Measurements from ENCODE around the gene FAM222B. TPM values are rescaled to one million over a fixed set of nuclear protein-coding genes. Genes with fewer than 3 reads are reported as not detected.
"Not testable (repeated sequence)": the region's sequence is repeated elsewhere in the genome, so short reads cannot be mapped to it uniquely, and the experiment has no call there.

FAM222B gene
- total and polyA plus RNA-seq, 9 donors: 3.4 to 14.3 (median 12.7) TPM

- no peaks in the 10 kb centered on the region for H3K9me3 ChIP-seq (replicated peaks; ENCODE audit: control insufficient read depth, low read depth, low read length)
- no peak for DNase-seq
- peaks cover 68% of the 10 kb centered on the region for H3K4me1 ChIP-seq (ENCODE audit: control insufficient read depth, insufficient read depth, low read length)
- peaks cover 41% of the 10 kb centered on the region for H3K36me3 ChIP-seq (ENCODE audit: control insufficient read depth, insufficient read depth, low read length)
- no peak overlapping the region for H3K27ac ChIP-seq (ENCODE audit: low read length)
- no peak overlapping the region for H3K4me3 ChIP-seq (ENCODE audit: low read length)
- WGBS (ENCODE audit: insufficient coverage): 73% methylated on average over 2 of the region's 6 CpGs
- no peaks in the 10 kb centered on the region for H3K27me3 ChIP-seq (ENCODE audit: control insufficient read depth, insufficient read depth, low read length)
Observed at GRCh38 chr17:28723159-28723835, 119.3 kb downstream of the FAM222B start.

GRCh38 chr17:28722417-28723158 lies 120.0 kb downstream of the FAM222B start:
- WGBS (ENCODE audit: insufficient coverage): 87% methylated on average over 4 of the region's 7 CpGs
- Histone ChIP-seq H3K4me3 (ENCODE audit: low read length) (no peak overlapping the region), H3K4me1 (ENCODE audit: control insufficient read depth, insufficient read depth, low read length) (peaks cover 68% of the 10 kb centered on the region)

GRCh38 chr17:28720997-28721329 lies 121.6 kb downstream of the FAM222B start:
- peak overlapping the region; percentile 5 for H3K27ac ChIP-seq (ENCODE audit: low read length)
- WGBS (ENCODE audit: insufficient coverage): 22% methylated on average over 14 of the region's 19 CpGs
- peaks cover 41% of the 10 kb centered on the region for H3K36me3 ChIP-seq (ENCODE audit: control insufficient read depth, insufficient read depth, low read length)
- H3K27me3 ChIP-seq (ENCODE audit: control insufficient read depth, insufficient read depth, low read length); H3K9me3 ChIP-seq (replicated peaks; ENCODE audit: control insufficient read depth, low read depth, low read length); DNase-seq: not testable (repeated sequence)
- H3K4me3 ChIP-seq (ENCODE audit: low read length): peak overlapping the region; percentile 91
- peaks cover 67% of the 10 kb centered on the region for H3K4me1 ChIP-seq (ENCODE audit: control insufficient read depth, insufficient read depth, low read length)

More at GRCh38 chr17:28722417-28723158, 120.0 kb downstream of the FAM222B start:
- DNase-seq: no peak
- H3K27ac ChIP-seq (ENCODE audit: low read length): no peak overlapping the region
- peaks cover 41% of the 10 kb centered on the region for H3K36me3 ChIP-seq (ENCODE audit: control insufficient read depth, insufficient read depth, low read length)
- no peaks in the 10 kb centered on the region for H3K9me3 ChIP-seq (replicated peaks; ENCODE audit: control insufficient read depth, low read depth, low read length)
- H3K27me3 ChIP-seq (ENCODE audit: control insufficient read depth, insufficient read depth, low read length): no peaks in the 10 kb centered on the region

- Histone ChIP-seq H3K9me3 (replicated peaks; ENCODE audit: control insufficient read depth, low read depth, low read length) (no peaks in the 10 kb centered on the region), H3K27me3 (ENCODE audit: control insufficient read depth, insufficient read depth, low read length) (no peaks in the 10 kb centered on the region), H3K4me3 (ENCODE audit: low read length) (peak overlapping the region; percentile 91), H3K27ac (ENCODE audit: low read length) (peak overlapping the region; percentile 98), H3K36me3 (ENCODE audit: control insufficient read depth, insufficient read depth, low read length) (peaks cover 46% of the 10 kb centered on the region), H3K4me1 (ENCODE audit: control insufficient read depth, insufficient read depth, low read length) (peaks cover 69% of the 10 kb centered on the region)
- WGBS (ENCODE audit: insufficient coverage): 3% methylated on average over 10 of the region's 30 CpGs
- DNase-seq: no peak
Observed at GRCh38 chr17:28720247-28720996, 122.2 kb downstream of the FAM222B start.

- Histone ChIP-seq H3K27ac (ENCODE audit: low read length) (peak overlapping the region; percentile 98), H3K4me1 (ENCODE audit: control insufficient read depth, insufficient read depth, low read length) (peaks cover 58% of the 10 kb centered on the region), H3K36me3 (ENCODE audit: control insufficient read depth, insufficient read depth, low read length) (peaks cover 51% of the 10 kb centered on the region), H3K4me3 (ENCODE audit: low read length) (peak overlapping the region; percentile 91), H3K27me3 (ENCODE audit: control insufficient read depth, insufficient read depth, low read length) (no peaks in the 10 kb centered on the region), H3K9me3 (replicated peaks; ENCODE audit: control insufficient read depth, low read depth, low read length) (no peaks in the 10 kb centered on the region)
- 29% methylated on average over 13 of the region's 18 CpGs for WGBS (ENCODE audit: insufficient coverage)
- DNase-seq: no peak
Observed at GRCh38 chr17:28719021-28719433, 123.6 kb downstream of the FAM222B start.

GRCh38 chr17:28718333-28719020 lies 124.1 kb downstream of the FAM222B start:
- Histone ChIP-seq H3K27ac (ENCODE audit: low read length) (peak overlapping the region; percentile 98), H3K9me3 (replicated peaks; ENCODE audit: control insufficient read depth, low read depth, low read length) (no peaks in the 10 kb centered on the region), H3K4me1 (ENCODE audit: control insufficient read depth, insufficient read depth, low read length) (peaks cover 58% of the 10 kb centered on the region), H3K4me3 (ENCODE audit: low read length) (peak overlapping the region; percentile 61), H3K36me3 (ENCODE audit: control insufficient read depth, insufficient read depth, low read length) (peaks cover 48% of the 10 kb centered on the region), H3K27me3 (ENCODE audit: control insufficient read depth, insufficient read depth, low read length) (no peaks in the 10 kb centered on the region)
- WGBS (ENCODE audit: insufficient coverage): 11% methylated on average over 9 of the region's 18 CpGs
- peak; percentile 59 for DNase-seq

- no peaks in the 10 kb centered on the region for H3K27me3 ChIP-seq (ENCODE audit: control insufficient read depth, insufficient read depth, low read length)
- 1% methylated on average over 43 of the region's 60 CpGs for WGBS (ENCODE audit: insufficient coverage)
- DNase-seq: peak; percentile 95
- H3K27ac ChIP-seq (ENCODE audit: low read length): peak within 1 kb of the TSS; percentile 98
- H3K4me3 ChIP-seq (ENCODE audit: low read length): peak within 1 kb of the TSS; percentile 61
- peaks cover 46% of the 10 kb centered on the region for H3K36me3 ChIP-seq (ENCODE audit: control insufficient read depth, insufficient read depth, low read length)
- peaks cover 54% of the 10 kb centered on the region for H3K4me1 ChIP-seq (ENCODE audit: control insufficient read depth, insufficient read depth, low read length)
- no peaks in the 10 kb centered on the region for H3K9me3 ChIP-seq (replicated peaks; ENCODE audit: control insufficient read depth, low read depth, low read length)
Observed at GRCh38 chr17:28717578-28718332, 124.8 kb downstream of the FAM222B start, which contains the start of gene RAB34. Gene RAB34, minus strand, starts transcription at chr17:28717868. Its CDS starts 602 bp downstream, at chr17:28717266.

GRCh38 chr17:28716740-28717577 lies 125.6 kb downstream of the FAM222B start:
- Histone ChIP-seq H3K27ac (ENCODE audit: low read length) (peak overlapping the region; percentile 98), H3K27me3 (ENCODE audit: control insufficient read depth, insufficient read depth, low read length) (no peaks in the 10 kb centered on the region), H3K4me1 (ENCODE audit: control insufficient read depth, insufficient read depth, low read length) (peaks cover 57% of the 10 kb centered on the region), H3K36me3 (ENCODE audit: control insufficient read depth, insufficient read depth, low read length) (peaks cover 41% of the 10 kb centered on the region), H3K4me3 (ENCODE audit: low read length) (peak overlapping the region; percentile 61), H3K9me3 (replicated peaks; ENCODE audit: control insufficient read depth, low read depth, low read length) (no peaks in the 10 kb centered on the region)
- peak; percentile 64 for DNase-seq
- 4% methylated on average over 61 of the region's 63 CpGs for WGBS (ENCODE audit: insufficient coverage)

Measured in muscle of leg (tissue), 11 donors.